Muscle layer of colon (tissue), 2 donors: Measurements from ENCODE around the gene NR4A1.
A peak's percentile ranks its signal among the peaks of the same experiment; 100 is the strongest.

Source experiments
- H3K27ac ChIP-seq: one replicate; pipeline ENCODE4 v1.7.0; 2013; ENCODE audit warnings: low read depth, mild to moderate bottlenecking, low read length, moderate library complexity
- H3K27me3 ChIP-seq, 2 donors: one replicate each; pipeline ENCODE4 v1.7.0; 2013; ENCODE audit warnings: low read length in 2 of 2, mild to moderate bottlenecking in 2 of 2; ENCODE audit not compliant: insufficient read depth in 2 of 2, control insufficient read depth in 1 of 2
- H3K36me3 ChIP-seq: one replicate; pipeline ENCODE4 v1.7.0; 2013; ENCODE audit warnings: mild to moderate bottlenecking, low read length; ENCODE audit not compliant: insufficient read depth
- H3K4me1 ChIP-seq: one replicate; pipeline ENCODE4 v1.7.0; 2013; ENCODE audit warnings: mild to moderate bottlenecking, low read length; ENCODE audit not compliant: insufficient read depth
- H3K4me3 ChIP-seq, 2 donors: one replicate each; pipeline ENCODE4 v1.7.0; 2013; ENCODE audit warnings: low read length in 2 of 2, low read depth in 1 of 2, mild to moderate bottlenecking in 1 of 2, moderate library complexity in 1 of 2
- H3K9ac ChIP-seq: one replicate; pipeline ENCODE4 v1.7.0; 2013; ENCODE audit warnings: low read length
- H3K9me3 ChIP-seq: one replicate; pipeline ENCODE4 v1.7.0; 2013; ENCODE audit warnings: mild to moderate bottlenecking, low read length
- donor health status: abdominal sarcoma.
- donor health status: Adenocarcinoma of cecum.

NR4A1 gene

DNA sequence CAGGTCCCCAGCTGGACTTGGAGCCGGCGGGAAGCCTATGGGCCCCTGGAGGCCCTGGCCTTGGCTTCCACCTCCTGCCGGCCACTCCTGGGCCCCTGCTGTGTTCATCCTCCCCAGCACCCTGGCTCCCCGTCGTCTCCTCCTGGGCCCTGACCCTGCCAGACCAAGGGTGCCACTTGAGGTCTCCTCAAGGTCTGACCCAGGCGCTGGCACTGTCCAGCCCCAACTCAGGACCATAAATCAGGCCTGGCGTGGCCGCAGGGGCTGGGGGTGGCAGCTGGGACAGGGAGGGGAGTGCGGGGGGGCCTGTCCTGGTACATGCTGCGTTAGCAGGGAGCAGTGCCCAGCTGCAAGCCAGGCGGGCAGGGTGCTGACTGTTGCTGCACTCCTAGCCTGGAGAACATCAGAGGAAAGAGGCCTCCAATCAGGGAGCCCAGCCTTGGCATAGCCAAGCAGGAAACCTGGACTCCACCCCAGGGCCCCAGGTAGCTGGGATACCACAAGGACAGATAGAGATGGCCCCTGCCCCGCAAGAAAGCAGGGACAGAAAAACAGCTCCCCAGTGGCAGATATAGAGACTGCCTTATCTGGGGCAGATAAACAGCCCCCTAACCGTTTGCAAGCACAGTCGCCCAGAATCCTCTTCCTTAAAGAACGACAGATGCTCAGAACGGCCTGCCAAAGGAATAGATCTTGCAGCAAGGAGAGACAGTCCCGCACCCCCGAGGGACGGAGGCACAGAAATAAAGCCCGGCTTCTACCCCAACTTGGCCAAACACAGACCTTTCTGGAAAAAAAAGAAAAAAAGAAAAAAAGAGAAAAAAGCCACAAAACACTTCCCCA, 12.1 kb downstream of the NR4A1 start:
- Histone ChIP-seq H3K4me1 (peaks cover 4% of the 10 kb centered on the region), H3K4me3 (no peak overlapping the region), H3K9ac (no peak overlapping the region), H3K27me3 (no peaks in the 10 kb centered on the region), H3K27ac (peak overlapping the region; percentile 12), H3K36me3 (peaks cover 6% of the 10 kb centered on the region), H3K9me3 (no peaks in the 10 kb centered on the region)

- H3K4me3 ChIP-seq: no peak overlapping the region
- H3K36me3 ChIP-seq: peaks cover under 1% of the 10 kb centered on the region
- peaks cover 6% of the 10 kb centered on the region for H3K4me1 ChIP-seq
- H3K9ac ChIP-seq: no peak overlapping the region
- H3K27me3 ChIP-seq: no peaks in the 10 kb centered on the region
- H3K9me3 ChIP-seq: no peaks in the 10 kb centered on the region
- no peak overlapping the region for H3K27ac ChIP-seq
These were observed 12.9 kb downstream of the NR4A1 start for GRCh38 chr12:52063981-52064649.

DNA sequence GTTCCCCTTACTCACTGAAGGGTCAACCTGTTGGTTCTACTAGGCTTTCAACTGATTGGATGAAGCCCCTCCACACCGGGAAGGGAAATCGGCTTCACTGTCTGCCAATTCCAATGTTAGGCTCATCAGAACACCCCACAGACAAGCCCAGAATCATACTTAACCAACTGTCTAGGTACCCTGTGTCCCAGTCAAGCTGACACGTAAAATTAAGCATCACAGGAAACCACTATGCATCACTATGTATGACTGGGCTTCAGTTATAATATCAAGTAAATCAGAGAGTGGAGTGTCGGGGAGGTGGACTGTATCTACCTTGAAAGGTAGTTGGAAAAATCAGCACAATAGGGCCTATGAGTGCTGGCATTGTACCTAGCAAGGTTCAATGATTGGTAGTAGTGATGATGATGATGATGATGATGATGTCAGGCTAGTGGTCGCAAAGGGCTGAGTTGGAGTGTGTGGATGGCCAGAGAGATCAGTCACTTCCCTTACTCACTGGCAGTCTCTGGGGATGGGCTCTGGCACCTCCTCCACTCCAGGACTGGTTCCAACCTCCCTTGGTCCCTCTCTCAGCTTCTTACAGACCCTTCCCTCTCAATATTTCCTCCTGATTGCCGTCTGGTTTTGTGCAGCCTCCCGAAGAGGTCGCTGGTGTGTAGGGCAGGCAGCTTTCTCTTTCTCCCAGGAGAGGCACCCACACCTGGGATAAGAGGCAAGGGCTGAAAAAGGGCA, 15.3 kb downstream of the NR4A1 start:
- Histone ChIP-seq H3K36me3 (no peaks in the 10 kb centered on the region), H3K9me3 (no peaks in the 10 kb centered on the region), H3K27ac (no peak overlapping the region), H3K4me3 (no peak overlapping the region), H3K4me1 (peaks cover 23% of the 10 kb centered on the region), H3K27me3 (no peaks in the 10 kb centered on the region), H3K9ac (no peak overlapping the region)

DNA sequence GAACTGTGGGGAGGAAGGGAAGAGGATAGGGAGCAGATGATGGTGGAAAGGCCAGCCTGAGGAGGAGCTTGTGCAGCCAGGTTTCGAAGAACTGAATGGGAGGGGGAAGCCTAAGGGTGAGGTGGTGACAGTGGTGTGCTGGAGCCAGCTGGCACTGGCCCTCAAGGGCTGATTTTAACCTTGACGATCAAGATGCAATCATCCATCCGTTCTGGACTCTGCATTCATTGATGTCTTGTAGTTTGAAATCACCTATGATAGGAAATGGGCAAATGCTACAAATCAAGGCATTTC, 15.8 kb downstream of the NR4A1 start:
- Histone ChIP-seq H3K27me3 (no peaks in the 10 kb centered on the region), H3K36me3 (no peaks in the 10 kb centered on the region), H3K4me3 (no peak overlapping the region), H3K4me1 (peaks cover 26% of the 10 kb centered on the region), H3K9me3 (no peaks in the 10 kb centered on the region), H3K9ac (no peak overlapping the region), H3K27ac (no peak overlapping the region)

DNA sequence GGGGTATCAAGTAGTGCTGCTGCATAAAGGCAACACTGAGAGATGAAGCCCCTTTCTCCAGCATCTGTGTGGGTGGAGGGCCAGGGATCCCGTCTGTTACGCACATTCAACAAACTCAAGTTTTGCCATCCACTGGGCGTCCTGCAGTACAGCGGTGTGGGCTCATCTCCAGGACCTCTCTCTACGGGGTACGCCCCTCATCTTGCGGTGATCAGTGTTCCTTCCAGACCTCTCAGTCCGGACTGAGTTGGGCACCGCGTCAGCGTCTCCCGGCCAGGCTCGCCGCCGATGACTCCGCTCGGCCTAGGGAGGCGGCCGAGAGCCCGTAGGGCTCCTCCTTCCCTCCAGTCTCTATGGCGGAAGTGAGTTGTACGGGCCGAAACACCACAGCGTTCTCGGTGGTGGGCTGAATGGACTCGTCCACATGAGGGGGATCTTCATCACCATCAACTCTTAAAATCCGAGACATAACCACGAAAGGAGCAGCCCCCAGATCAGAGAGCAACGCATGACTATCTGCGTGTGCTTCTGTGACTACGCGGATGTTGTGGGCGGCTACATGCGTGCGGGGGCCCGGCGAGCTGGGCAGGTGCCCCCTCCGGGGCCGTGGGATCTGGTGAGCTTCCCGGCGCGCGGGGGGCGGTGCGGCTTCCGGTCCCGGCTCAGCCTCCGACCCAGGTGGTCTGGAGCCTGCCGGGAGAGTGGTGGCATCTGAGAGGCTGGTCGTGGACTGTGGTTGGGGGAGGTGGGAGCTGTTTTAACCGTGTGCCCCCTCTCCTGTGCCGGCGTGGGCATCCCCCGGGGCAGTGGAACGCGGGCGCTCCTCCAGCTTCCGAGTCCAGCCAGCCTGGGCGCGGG, 18.3 kb downstream of the NR4A1 start, which contains the start of gene ATG101:
Gene ATG101 (plus strand): TSS at position 652 of the 858 bp plus-strand sequence. CDS start 3,673 bp downstream, outside the sequence.
- Histone ChIP-seq H3K36me3 (peaks cover 17% of the 10 kb centered on the region), H3K9me3 (no peaks in the 10 kb centered on the region), H3K27ac (peak within 1 kb of the TSS; percentile 100), H3K27me3 (no peaks in the 10 kb centered on the region), H3K4me1 (peaks cover 21% of the 10 kb centered on the region), H3K4me3 (peak within 1 kb of the TSS; percentile 85 to 100), H3K9ac (peak within 1 kb of the TSS; percentile 69)

DNA sequence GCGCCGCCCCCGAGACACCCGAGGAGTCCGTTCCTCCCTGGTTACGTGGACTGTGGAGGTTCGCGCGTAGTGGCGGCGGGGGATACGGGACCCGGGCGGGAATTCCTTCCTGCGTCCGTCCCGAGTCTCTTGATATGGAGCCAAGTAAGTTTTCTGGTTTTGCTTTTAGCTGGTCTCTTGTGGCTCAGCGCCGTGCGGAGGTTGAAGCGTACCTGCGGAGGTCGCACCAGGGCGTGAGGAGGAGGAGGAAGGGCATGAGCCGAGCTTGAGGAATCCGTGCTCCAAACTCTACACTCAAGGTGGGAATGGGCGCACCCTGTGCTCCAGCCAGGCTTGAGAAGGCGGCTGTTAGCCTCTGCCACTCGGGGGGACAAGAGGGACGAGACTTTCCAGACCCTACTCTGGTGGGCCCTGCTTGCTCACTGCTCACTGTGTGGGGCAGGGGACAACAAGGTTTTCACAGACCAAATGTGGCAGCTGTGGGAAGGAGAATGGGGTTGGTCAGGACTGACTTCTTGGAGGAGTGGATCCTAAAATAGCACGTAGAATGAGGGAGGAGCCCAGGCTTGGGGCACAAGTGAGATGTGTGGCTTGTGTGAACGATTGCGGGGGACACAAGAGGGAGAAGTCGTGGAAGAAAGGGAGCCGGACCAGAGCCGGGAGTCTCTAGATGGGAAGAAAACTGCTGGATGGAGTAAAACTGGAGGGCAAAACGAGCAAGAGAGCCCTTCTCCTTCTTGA, 19.1 kb downstream of the NR4A1 start:
- Histone ChIP-seq H3K27ac (peak overlapping the region; percentile 100), H3K36me3 (peaks cover 25% of the 10 kb centered on the region), H3K4me1 (peaks cover 21% of the 10 kb centered on the region), H3K27me3 (no peaks in the 10 kb centered on the region), H3K9me3 (no peaks in the 10 kb centered on the region), H3K9ac (peak overlapping the region; percentile 69), H3K4me3 (peak overlapping the region; percentile 85 to 100)

DNA sequence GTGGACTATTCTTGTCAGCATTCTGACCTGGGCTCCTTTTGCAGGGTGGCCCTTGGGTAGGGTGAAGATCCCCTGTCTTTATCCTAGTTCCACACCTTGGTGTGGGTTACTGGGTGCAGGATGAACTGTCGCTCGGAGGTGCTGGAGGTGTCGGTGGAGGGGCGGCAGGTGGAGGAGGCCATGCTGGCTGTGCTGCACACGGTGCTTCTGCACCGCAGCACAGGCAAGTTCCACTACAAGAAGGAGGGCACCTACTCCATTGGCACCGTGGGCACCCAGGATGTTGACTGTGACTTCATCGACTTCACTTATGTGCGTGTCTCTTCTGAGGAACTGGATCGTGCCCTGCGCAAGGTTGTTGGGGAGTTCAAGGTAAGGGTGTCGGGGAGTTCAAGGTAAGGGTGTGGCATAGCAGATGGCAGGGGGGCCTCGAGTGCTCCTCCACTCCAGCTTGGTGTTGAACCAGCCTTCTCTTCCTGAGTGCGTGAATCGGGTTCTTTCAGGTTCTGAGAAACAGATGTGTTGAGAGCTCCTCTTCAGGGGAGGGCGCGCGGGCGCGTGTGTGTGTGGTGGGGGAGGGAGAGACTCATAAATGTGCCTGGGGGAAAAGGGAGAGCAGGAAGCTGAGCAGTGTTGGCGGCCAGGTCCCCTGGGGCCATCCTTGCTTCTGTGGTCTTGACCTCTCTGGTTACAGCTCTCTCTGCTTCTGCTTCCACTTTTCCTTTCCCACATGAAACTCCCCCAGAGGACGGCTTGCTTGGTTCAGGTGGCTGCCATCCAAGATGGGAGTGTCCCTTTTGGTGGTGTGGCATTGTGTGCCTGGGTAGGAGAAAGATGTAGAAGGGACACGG, 22.5 kb downstream of the NR4A1 start:
- Histone ChIP-seq H3K4me3 (no peak overlapping the region), H3K27ac (no peak overlapping the region), H3K9ac (no peak overlapping the region), H3K27me3 (no peaks in the 10 kb centered on the region), H3K9me3 (no peaks in the 10 kb centered on the region), H3K4me1 (peaks cover 21% of the 10 kb centered on the region), H3K36me3 (peaks cover 56% of the 10 kb centered on the region)

DNA sequence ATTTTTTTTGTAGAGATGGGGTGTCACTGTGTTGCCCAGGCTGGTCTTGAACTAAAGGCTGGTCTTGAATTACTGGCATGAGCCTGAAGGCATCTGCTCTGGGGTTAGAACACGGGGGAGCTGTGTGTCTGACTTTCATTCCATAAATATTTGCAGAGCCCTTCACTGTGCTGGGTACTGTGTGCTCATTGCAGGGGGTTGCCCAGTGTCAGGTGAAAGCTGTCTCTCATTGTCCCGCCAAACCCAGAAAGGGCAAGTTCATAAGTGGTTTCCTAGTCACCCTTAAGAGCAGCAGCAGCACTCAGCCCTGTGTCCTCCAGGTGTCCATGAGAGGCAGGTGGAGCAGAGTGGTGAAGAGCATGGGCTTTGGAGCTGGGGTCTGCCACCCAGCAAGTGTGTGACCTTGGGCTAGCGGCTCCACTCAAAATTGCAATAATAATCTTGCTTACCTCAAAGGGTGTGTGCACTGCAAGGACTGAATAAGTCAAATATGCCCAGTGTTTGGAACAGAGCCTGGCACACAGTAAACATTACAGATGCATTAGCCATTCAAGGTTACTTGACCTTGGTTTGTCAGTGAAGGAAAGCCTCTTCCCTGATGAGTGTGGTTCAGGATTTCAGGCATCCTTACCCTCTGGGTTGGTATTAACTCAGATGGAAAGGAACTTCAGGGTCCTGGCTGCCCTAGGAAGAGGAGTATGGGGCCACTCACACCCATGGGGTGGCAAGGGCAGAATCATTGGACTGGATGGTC, 23.9 kb downstream of the NR4A1 start:
- no peaks in the 10 kb centered on the region for H3K9me3 ChIP-seq
- H3K9ac ChIP-seq: no peak overlapping the region
- H3K27me3 ChIP-seq: no peaks in the 10 kb centered on the region
- H3K27ac ChIP-seq: no peak overlapping the region
- H3K4me1 ChIP-seq: peaks cover 16% of the 10 kb centered on the region
- no peak overlapping the region for H3K4me3 ChIP-seq
- H3K36me3 ChIP-seq: peaks cover 56% of the 10 kb centered on the region

GRCh38 chr12:52076811-52077210, 25.6 kb downstream of the NR4A1 start:
- Histone ChIP-seq H3K4me3 (no peak overlapping the region), H3K27me3 (no peaks in the 10 kb centered on the region), H3K36me3 (peaks cover 56% of the 10 kb centered on the region), H3K4me1 (peaks cover 8% of the 10 kb centered on the region), H3K9me3 (no peaks in the 10 kb centered on the region), H3K27ac (no peak overlapping the region), H3K9ac (no peak overlapping the region)
